Mammary epithelial cell (primary cell): ENCODE measurements around the gene GALNS.

Experiments used
- EZH2 ChIP-seq: IDR thresholded peaks from 2 replicates; pipeline ENCODE4 v1.6.1; 2012; ENCODE audit warnings: low read length, inconsistent platforms, borderline replicate concordance
- TF ChIP-seq, protein P1 (sequence below), 2 donors: IDR thresholded peaks in 1 of 2; conservative IDR thresholded peaks in 1 of 2; 2 replicates each; pipeline ENCODE4 v1.5.1; 2011 to 2012; ENCODE audit warnings: inconsistent platforms in 2 of 2, low read length in 2 of 2, mild to moderate bottlenecking in 2 of 2, control low read depth in 1 of 2, low read depth in 1 of 2; ENCODE audit not compliant: insufficient read depth in 1 of 2; ENCODE audit errors: extremely low read depth in 1 of 2

DNA sequence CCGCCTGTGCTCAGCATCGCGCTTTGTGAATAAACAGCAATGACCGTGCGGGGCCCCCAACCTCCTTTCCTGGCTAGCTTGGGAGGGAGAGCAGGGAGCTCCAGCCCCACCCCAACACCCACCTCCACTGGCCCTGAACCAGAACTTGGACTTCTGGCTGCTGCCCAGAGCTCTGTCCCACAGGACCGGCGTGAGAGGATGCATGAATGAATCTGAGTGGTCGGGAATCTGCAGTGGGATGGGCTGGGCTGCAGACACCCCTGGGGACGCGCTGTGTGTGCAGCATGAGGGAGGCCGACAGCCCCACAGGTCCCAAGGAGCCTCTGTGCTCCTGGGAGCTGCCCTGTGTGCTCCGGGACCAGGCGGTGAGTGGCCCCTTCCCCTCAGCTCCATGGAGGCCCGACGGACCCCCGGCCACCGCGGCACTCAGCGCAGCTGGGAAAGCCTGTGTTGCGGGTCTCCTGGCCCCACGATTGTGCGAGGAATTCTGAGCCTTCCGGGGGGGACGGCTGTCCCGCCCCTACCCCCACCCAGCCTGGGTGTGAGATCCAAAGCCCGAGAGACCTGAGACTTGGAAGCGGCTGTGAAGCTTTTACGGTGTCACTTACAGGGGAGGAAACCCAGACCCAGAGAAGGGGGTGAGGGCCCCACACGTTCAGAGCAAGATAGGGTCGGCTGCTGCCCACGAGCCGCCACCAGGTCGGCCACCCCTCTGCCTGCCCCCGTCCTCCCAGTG lies 77.2 kb downstream of the GALNS start:
- TF ChIP-seq, protein P1, sequence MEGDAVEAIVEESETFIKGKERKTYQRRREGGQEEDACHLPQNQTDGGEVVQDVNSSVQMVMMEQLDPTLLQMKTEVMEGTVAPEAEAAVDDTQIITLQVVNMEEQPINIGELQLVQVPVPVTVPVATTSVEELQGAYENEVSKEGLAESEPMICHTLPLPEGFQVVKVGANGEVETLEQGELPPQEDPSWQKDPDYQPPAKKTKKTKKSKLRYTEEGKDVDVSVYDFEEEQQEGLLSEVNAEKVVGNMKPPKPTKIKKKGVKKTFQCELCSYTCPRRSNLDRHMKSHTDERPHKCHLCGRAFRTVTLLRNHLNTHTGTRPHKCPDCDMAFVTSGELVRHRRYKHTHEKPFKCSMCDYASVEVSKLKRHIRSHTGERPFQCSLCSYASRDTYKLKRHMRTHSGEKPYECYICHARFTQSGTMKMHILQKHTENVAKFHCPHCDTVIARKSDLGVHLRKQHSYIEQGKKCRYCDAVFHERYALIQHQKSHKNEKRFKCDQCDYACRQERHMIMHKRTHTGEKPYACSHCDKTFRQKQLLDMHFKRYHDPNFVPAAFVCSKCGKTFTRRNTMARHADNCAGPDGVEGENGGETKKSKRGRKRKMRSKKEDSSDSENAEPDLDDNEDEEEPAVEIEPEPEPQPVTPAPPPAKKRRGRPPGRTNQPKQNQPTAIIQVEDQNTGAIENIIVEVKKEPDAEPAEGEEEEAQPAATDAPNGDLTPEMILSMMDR (conservative IDR thresholded peaks at IDR 0.05 in 1 of 2, IDR thresholded peaks at IDR 0.05 in 1 of 2; ENCODE audit: extremely low read depth in 1 of 2, insufficient read depth in 1 of 2, low read depth in 1 of 2, low read length in 2 of 2) = no peak
- no peak for TF ChIP-seq EZH2
